MCF 10A (cell line): ENCODE data around the gene SMIM21. TPM values are rescaled to one million over a fixed set of nuclear protein-coding genes. Genes with fewer than 3 reads are reported as not detected.

ENCODE experiments used
- BruUV-seq: library from RNA; stranded (reverse); fragments of 400-500 nt; replicated peaks from 2 replicates; lab custom pipeline; 2021; lab: Mats Ljungman, UMichigan
- CTCF ChIA-PET: fragments of 300-600 bp; sonication (Branson Sonifier 250); formaldehyde crosslinking; extraction: SDS; loops from one replicate; lab custom pipeline; 2021; ENCODE audit warnings: antibody characterized with exemption, inconsistent platforms; lab: Yijun Ruan, JAX
- POLR2A ChIA-PET: fragments of 300-600, 350-650 bp; sonication (Branson Sonifier 250); formaldehyde crosslinking; extraction: SDS; loops from one replicate; lab custom pipeline; 2020; ENCODE audit warnings: antibody characterized with exemption, inconsistent platforms; lab: Yijun Ruan, JAX
- DNase-seq: peaks from one replicate; pipeline ENCODE4 v3.0.0-alpha.2; 2018; ENCODE audit not compliant: unreplicated experiment
- H3K27ac Mint-ChIP-seq: one replicate; pipeline ENCODE4 v1.8.0; 2022; ENCODE audit warnings: mild to moderate bottlenecking, low read depth, mixed read lengths; ENCODE audit not compliant: unreplicated experiment
- H3K27me3 Mint-ChIP-seq: one replicate; pipeline ENCODE4 v1.8.0; 2022; ENCODE audit warnings: mixed read lengths; ENCODE audit not compliant: insufficient read depth, unreplicated experiment
- H3K36me3 Mint-ChIP-seq: one replicate; pipeline ENCODE4 v1.8.0; 2022; ENCODE audit warnings: mild to moderate bottlenecking, moderate library complexity, mixed read lengths; ENCODE audit not compliant: insufficient read depth, unreplicated experiment
- H3K4me1 Mint-ChIP-seq: one replicate; pipeline ENCODE4 v1.8.0; 2022; ENCODE audit warnings: mixed read lengths; ENCODE audit not compliant: insufficient read depth, unreplicated experiment
- H3K4me3 Mint-ChIP-seq: one replicate; pipeline ENCODE4 v1.8.0; 2022; ENCODE audit warnings: mild to moderate bottlenecking, moderate library complexity, mixed read lengths; ENCODE audit not compliant: unreplicated experiment
- H3K9me3 Mint-ChIP-seq: one replicate; pipeline ENCODE4 v1.8.0; 2022; ENCODE audit warnings: mixed read lengths; ENCODE audit not compliant: unreplicated experiment
- CTCF ChIP-seq: fragments of 200-600 bp; IDR thresholded peaks from one replicate; pipeline ENCODE4 v1.8.0; 2022; ENCODE audit warnings: antibody characterized with exemption, mild to moderate bottlenecking; ENCODE audit not compliant: unreplicated experiment
- intact Hi-C: fragments of 100-400 bp; cut with micrococcal nuclease; formaldehyde crosslinking; loops from 2 replicates; pipeline ENCODE4 v1.14.1; 2022
- total RNA-seq: library from RNA; stranded (reverse); gene quantifications from 2 replicates; pipeline ENCODE4 v1.2.3, GENCODE V29; 2022

SMIM21 gene
- total RNA-seq, 1 experiment from 2014 or later, result not detected

GRCh38 chr18:75456199-75456631 is 28.7 kb upstream of the SMIM21 start:
- no peak for DNase-seq
- no peaks in the 10 kb centered on the region for H3K27me3 Mint-ChIP-seq
- peaks cover 10% of the 10 kb centered on the region for H3K9me3 Mint-ChIP-seq
- ChIA-PET CTCF (no interaction called here), POLR2A (no interaction called here)
- H3K27ac Mint-ChIP-seq, result no peak overlapping the region
- TF ChIP-seq CTCF, result no peak
- intact Hi-C loops, result no loop called here
- H3K4me1 Mint-ChIP-seq, result no peaks in the 10 kb centered on the region
- H3K36me3 Mint-ChIP-seq, result no peaks in the 10 kb centered on the region
- no TSS peak for BruUV-seq
- H3K4me3 Mint-ChIP-seq, result no peak overlapping the region

- Mint-ChIP-seq H3K36me3 (no peaks in the 10 kb centered on the region), H3K4me1 (no peaks in the 10 kb centered on the region), H3K27ac (no peak overlapping the region), H3K9me3 (peaks cover 10% of the 10 kb centered on the region), H3K4me3 (no peak overlapping the region), H3K27me3 (no peaks in the 10 kb centered on the region)
- no peak for TF ChIP-seq CTCF
- ChIA-PET CTCF (no interaction called here), POLR2A (no interaction called here)
- DNase-seq, result no peak
- BruUV-seq, result no TSS peak
- intact Hi-C loops, result no loop called here
These were observed 28.0 kb upstream of the SMIM21 start for GRCh38 chr18:75455249-75456198.

GRCh38 chr18:75454022-75454795 is 26.7 kb upstream of the SMIM21 start:
- Mint-ChIP-seq H3K27ac (no peak overlapping the region), H3K36me3 (no peaks in the 10 kb centered on the region), H3K9me3 (peaks cover 10% of the 10 kb centered on the region), H3K4me3 (no peak overlapping the region), H3K27me3 (no peaks in the 10 kb centered on the region), H3K4me1 (no peaks in the 10 kb centered on the region)
- ChIA-PET CTCF (no interaction called here), POLR2A (no interaction called here)
- no peak for TF ChIP-seq CTCF
- no TSS peak for BruUV-seq
- DNase-seq, result no peak
- intact Hi-C loops, result no loop called here

- no TSS peak for BruUV-seq
- Mint-ChIP-seq H3K4me3 (no peak overlapping the region), H3K9me3 (no peaks in the 10 kb centered on the region), H3K36me3 (no peaks in the 10 kb centered on the region), H3K4me1 (no peaks in the 10 kb centered on the region), H3K27me3 (no peaks in the 10 kb centered on the region), H3K27ac (no peak overlapping the region)
- no peak for DNase-seq
- TF ChIP-seq CTCF, result no peak
- intact Hi-C loops, result no loop called here
- CTCF ChIA-PET, result no interaction called here
- POLR2A ChIA-PET, result interaction anchor here (0.7 kb wide), 1 partner anchor 540 kb away, joined by 5 read pairs; no protein-coding TSS in a partner anchor
These were observed 23.4 kb upstream of the SMIM21 start for GRCh38 chr18:75450906-75451305.
